WTC11 (cell line): ENCODE measurements around the gene TBX2. TPM values are rescaled to one million over a fixed set of nuclear protein-coding genes. Genes with fewer than 3 reads are reported as not detected.

Experiments
- ATAC-seq: fragments of 200-7000 bp; cut with Tn5 transposase; 2 replicates; pipeline ENCODE4 v1.10.0; 2021; ENCODE audit warnings: mild to moderate bottlenecking, moderate library complexity
- CTCF ChIA-PET: fragments of 300-600 bp; sonication (Branson Sonifier 250); formaldehyde crosslinking; loops from one replicate; lab custom pipeline; 2021; ENCODE audit warnings: antibody characterized with exemption; lab: Charles Lee
- POLR2A ChIA-PET: fragments of 350-600 bp; sonication (Branson Sonifier 250); formaldehyde crosslinking; loops from one replicate; lab custom pipeline; 2021; ENCODE audit warnings: antibody characterized with exemption; lab: Charles Lee
- DNase-seq: peaks from one replicate; pipeline ENCODE4 v3.0.0; 2021; ENCODE audit warnings: low spot score
- H3K27ac Mint-ChIP-seq: 2 replicates; pipeline ENCODE4 v1.8.0; 2021; ENCODE audit warnings: mixed read lengths
- H3K27me3 Mint-ChIP-seq: 2 replicates; pipeline ENCODE4 v1.8.0; 2021; ENCODE audit warnings: low read depth, mild to moderate bottlenecking, moderate library complexity, mixed read lengths
- H3K36me3 Mint-ChIP-seq: 2 replicates; pipeline ENCODE4 v1.8.0; 2021; ENCODE audit warnings: mixed read lengths
- H3K4me1 Mint-ChIP-seq: 2 replicates; pipeline ENCODE4 v1.8.0; 2022; ENCODE audit warnings: mixed read lengths
- H3K4me3 Mint-ChIP-seq: 2 replicates; pipeline ENCODE4 v1.8.0; 2021; ENCODE audit warnings: mild to moderate bottlenecking, moderate library complexity, mixed read lengths
- H3K9me3 Mint-ChIP-seq: 2 replicates; pipeline ENCODE4 v1.8.0; 2021; ENCODE audit warnings: mixed read lengths
- CREB1 ChIP-seq: sonication (generic); formaldehyde crosslinking; IDR thresholded peaks from 2 replicates; pipeline ENCODE4 v1.8.0; 2023; ENCODE audit warnings: mild to moderate bottlenecking, missing genetic modification reagents
- CREM ChIP-seq: sonication (generic); formaldehyde crosslinking; IDR thresholded peaks from 2 replicates; pipeline ENCODE4 v1.8.1; 2022; ENCODE audit warnings: mild to moderate bottlenecking, missing genetic modification reagents, moderate library complexity
- E2F1 ChIP-seq: sonication (generic); formaldehyde crosslinking; IDR thresholded peaks from 2 replicates; pipeline ENCODE4 v1.8.0; 2022; ENCODE audit warnings: mild to moderate bottlenecking, missing genetic modification reagents
- JAZF1 ChIP-seq: fragments of 250-450 bp; sonication (Bioruptor Pico); IDR thresholded peaks from 2 replicates; pipeline ENCODE4 v1.9.0; 2021; ENCODE audit warnings: moderate library complexity, mild to moderate bottlenecking, inconsistent platforms
- OVOL2 ChIP-seq: fragments of 250-450 bp; sonication (Bioruptor Pico); IDR thresholded peaks from 2 replicates; pipeline ENCODE4 v1.9.0; 2021; ENCODE audit warnings: mild to moderate bottlenecking, borderline replicate concordance
- SMAD3 ChIP-seq: sonication (generic); formaldehyde crosslinking; IDR thresholded peaks from 2 replicates; pipeline ENCODE4 v1.8.0; 2022; ENCODE audit warnings: missing genetic modification reagents, mild to moderate bottlenecking, borderline replicate concordance
- TCF7 ChIP-seq: sonication (generic); formaldehyde crosslinking; IDR thresholded peaks from 2 replicates; pipeline ENCODE4 v1.8.0; 2022; ENCODE audit warnings: mild to moderate bottlenecking, low read depth, missing genetic modification reagents, moderate library complexity
- ZBTB21 ChIP-seq: sonication (generic); formaldehyde crosslinking; IDR thresholded peaks from 2 replicates; pipeline ENCODE4 v1.8.1; 2023; ENCODE audit warnings: mild to moderate bottlenecking, missing genetic modification reagents, borderline replicate concordance
- ZNF396 ChIP-seq: fragments of 250-450 bp; sonication (Bioruptor Pico); IDR thresholded peaks from 2 replicates; pipeline ENCODE4 v1.8.0; 2021; ENCODE audit warnings: mild to moderate bottlenecking, moderate library complexity, borderline replicate concordance
- ZNF423 ChIP-seq: fragments of 250-450 bp; sonication (Bioruptor Pico); IDR thresholded peaks from 2 replicates; pipeline ENCODE4 v2.1.2; 2022; ENCODE audit warnings: mild to moderate bottlenecking, moderate library complexity
- ZNF425 ChIP-seq: fragments of 250-450 bp; sonication (Bioruptor Pico); conservative IDR thresholded peaks from 2 replicates; pipeline ENCODE4 v1.9.0; 2021; ENCODE audit warnings: mild to moderate bottlenecking
- total RNA-seq: library from RNA; stranded (reverse); gene quantifications from 3 replicates; pipeline ENCODE4 v1.2.3, GENCODE V29; 2021
- TF ChIP-seq, protein P1 (sequence below): sonication (generic); formaldehyde crosslinking; IDR thresholded peaks from 2 replicates; pipeline ENCODE4 v1.8.1; 2023; ENCODE audit warnings: mild to moderate bottlenecking, moderate library complexity, missing genetic modification reagents
- TF ChIP-seq, protein P2 (sequence below): sonication (generic); formaldehyde crosslinking; IDR thresholded peaks from 2 replicates; pipeline ENCODE4 v1.8.0; 2023; ENCODE audit warnings: missing genetic modification reagents, mild to moderate bottlenecking, borderline replicate concordance
- TF ChIP-seq, protein P3 (sequence below): sonication (generic); formaldehyde crosslinking; IDR thresholded peaks from 2 replicates; pipeline ENCODE4 v1.8.1; 2022; ENCODE audit warnings: low read depth, mild to moderate bottlenecking, moderate library complexity, missing genetic modification reagents, borderline replicate concordance
- TF ChIP-seq, protein P4 (sequence below): fragments of 250-450 bp; sonication (Bioruptor Pico); IDR thresholded peaks from 2 replicates; pipeline ENCODE4 v1.9.0; 2021; ENCODE audit warnings: mild to moderate bottlenecking

Gene TBX2
- total RNA-seq, 1 experiment from 2014 or later, result 0.09 TPM

DNA sequence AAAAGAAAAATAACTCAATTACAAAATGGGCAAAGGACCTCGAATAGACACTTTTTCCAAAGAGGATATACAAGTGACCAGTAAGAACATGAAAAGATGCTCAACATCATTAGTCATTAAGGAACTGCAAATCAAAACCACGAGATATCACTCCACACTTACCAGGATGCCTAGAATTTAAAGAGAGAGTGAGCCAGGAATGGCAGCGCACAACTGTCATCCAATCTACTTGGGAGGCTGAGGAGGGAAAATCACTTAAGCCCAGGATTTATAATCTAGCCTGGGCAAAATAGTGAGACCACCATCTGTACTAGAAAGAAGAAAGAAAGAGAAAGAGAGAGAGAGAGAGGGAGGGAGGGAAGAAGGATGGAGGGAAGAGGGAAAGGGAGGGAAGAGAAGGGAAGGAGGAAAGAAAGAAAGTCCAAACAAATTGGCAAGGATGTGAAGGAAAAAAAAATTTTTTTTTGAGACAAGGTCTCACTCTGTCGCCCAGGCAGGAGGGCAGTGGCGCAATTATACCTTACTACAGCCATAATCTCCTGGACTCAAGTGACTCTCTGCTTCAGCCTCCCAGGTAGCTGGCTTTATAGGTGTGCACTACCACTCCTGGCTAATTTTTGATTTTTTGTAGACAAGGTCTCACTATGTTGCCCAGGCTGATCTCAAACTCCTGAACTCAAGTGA is 22.6 kb downstream of the TBX2 start:
- no peaks in the 10 kb centered on the region for H3K36me3 Mint-ChIP-seq
- H3K9me3 Mint-ChIP-seq, result no peaks in the 10 kb centered on the region
- no peak overlapping the region for H3K27ac Mint-ChIP-seq
- DNase-seq, result no peak
- H3K27me3 Mint-ChIP-seq, result peaks cover 26% of the 10 kb centered on the region
- POLR2A ChIA-PET, result no interaction called here
- CTCF ChIA-PET, result no interaction called here
- no peak overlapping the region for H3K4me3 Mint-ChIP-seq
- ATAC-seq, result no peak
- H3K4me1 Mint-ChIP-seq, result peaks cover 7% of the 10 kb centered on the region
- no peak for TF ChIP-seq ZNF396 (CRISPR knock-in tag)
- no peak for TF ChIP-seq TCF7
- TF ChIP-seq E2F1, result no peak
- TF ChIP-seq, protein P1, sequence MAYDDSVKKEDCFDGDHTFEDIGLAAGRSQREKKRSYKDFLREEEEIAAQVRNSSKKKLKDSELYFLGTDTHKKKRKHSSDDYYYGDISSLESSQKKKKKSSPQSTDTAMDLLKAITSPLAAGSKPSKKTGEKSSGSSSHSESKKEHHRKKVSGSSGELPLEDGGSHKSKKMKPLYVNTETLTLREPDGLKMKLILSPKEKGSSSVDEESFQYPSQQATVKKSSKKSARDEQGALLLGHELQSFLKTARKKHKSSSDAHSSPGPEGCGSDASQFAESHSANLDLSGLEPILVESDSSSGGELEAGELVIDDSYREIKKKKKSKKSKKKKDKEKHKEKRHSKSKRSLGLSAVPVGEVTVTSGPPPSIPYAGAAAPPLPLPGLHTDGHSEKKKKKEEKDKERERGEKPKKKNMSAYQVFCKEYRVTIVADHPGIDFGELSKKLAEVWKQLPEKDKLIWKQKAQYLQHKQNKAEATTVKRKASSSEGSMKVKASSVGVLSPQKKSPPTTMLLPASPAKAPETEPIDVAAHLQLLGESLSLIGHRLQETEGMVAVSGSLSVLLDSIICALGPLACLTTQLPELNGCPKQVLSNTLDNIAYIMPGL (CRISPR knock-in tag), result no peak
- no peak for TF ChIP-seq ZNF423
- TF ChIP-seq JAZF1 (CRISPR knock-in tag), result no peak
- TF ChIP-seq, protein P2, sequence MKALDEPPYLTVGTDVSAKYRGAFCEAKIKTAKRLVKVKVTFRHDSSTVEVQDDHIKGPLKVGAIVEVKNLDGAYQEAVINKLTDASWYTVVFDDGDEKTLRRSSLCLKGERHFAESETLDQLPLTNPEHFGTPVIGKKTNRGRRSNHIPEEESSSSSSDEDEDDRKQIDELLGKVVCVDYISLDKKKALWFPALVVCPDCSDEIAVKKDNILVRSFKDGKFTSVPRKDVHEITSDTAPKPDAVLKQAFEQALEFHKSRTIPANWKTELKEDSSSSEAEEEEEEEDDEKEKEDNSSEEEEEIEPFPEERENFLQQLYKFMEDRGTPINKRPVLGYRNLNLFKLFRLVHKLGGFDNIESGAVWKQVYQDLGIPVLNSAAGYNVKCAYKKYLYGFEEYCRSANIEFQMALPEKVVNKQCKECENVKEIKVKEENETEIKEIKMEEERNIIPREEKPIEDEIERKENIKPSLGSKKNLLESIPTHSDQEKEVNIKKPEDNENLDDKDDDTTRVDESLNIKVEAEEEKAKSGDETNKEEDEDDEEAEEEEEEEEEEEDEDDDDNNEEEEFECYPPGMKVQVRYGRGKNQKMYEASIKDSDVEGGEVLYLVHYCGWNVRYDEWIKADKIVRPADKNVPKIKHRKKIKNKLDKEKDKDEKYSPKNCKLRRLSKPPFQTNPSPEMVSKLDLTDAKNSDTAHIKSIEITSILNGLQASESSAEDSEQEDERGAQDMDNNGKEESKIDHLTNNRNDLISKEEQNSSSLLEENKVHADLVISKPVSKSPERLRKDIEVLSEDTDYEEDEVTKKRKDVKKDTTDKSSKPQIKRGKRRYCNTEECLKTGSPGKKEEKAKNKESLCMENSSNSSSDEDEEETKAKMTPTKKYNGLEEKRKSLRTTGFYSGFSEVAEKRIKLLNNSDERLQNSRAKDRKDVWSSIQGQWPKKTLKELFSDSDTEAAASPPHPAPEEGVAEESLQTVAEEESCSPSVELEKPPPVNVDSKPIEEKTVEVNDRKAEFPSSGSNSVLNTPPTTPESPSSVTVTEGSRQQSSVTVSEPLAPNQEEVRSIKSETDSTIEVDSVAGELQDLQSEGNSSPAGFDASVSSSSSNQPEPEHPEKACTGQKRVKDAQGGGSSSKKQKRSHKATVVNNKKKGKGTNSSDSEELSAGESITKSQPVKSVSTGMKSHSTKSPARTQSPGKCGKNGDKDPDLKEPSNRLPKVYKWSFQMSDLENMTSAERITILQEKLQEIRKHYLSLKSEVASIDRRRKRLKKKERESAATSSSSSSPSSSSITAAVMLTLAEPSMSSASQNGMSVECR, result no peak
- TF ChIP-seq, all 79 proteins: peak for 0

GRCh38 chr17:61422869-61423268 is 23.2 kb downstream of the TBX2 start:
- no peaks in the 10 kb centered on the region for H3K36me3 Mint-ChIP-seq
- DNase-seq, result no peak
- peaks cover 22% of the 10 kb centered on the region for H3K27me3 Mint-ChIP-seq
- no peaks in the 10 kb centered on the region for H3K9me3 Mint-ChIP-seq
- TF ChIP-seq ZNF423 (no peak), OVOL2 (CRISPR knock-in tag) (no peak), SMAD3 (CRISPR knock-in tag) (no peak), CREB1 (CRISPR knock-in tag) (no peak), ZNF425 (no peak), CREM (CRISPR knock-in tag) (no peak), ZBTB21 (CRISPR knock-in tag) (no peak)
- TF ChIP-seq, protein P3, sequence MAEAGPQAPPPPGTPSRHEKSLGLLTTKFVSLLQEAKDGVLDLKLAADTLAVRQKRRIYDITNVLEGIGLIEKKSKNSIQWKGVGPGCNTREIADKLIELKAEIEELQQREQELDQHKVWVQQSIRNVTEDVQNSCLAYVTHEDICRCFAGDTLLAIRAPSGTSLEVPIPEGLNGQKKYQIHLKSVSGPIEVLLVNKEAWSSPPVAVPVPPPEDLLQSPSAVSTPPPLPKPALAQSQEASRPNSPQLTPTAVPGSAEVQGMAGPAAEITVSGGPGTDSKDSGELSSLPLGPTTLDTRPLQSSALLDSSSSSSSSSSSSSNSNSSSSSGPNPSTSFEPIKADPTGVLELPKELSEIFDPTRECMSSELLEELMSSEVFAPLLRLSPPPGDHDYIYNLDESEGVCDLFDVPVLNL, result no peak
- TF ChIP-seq, protein P4, sequence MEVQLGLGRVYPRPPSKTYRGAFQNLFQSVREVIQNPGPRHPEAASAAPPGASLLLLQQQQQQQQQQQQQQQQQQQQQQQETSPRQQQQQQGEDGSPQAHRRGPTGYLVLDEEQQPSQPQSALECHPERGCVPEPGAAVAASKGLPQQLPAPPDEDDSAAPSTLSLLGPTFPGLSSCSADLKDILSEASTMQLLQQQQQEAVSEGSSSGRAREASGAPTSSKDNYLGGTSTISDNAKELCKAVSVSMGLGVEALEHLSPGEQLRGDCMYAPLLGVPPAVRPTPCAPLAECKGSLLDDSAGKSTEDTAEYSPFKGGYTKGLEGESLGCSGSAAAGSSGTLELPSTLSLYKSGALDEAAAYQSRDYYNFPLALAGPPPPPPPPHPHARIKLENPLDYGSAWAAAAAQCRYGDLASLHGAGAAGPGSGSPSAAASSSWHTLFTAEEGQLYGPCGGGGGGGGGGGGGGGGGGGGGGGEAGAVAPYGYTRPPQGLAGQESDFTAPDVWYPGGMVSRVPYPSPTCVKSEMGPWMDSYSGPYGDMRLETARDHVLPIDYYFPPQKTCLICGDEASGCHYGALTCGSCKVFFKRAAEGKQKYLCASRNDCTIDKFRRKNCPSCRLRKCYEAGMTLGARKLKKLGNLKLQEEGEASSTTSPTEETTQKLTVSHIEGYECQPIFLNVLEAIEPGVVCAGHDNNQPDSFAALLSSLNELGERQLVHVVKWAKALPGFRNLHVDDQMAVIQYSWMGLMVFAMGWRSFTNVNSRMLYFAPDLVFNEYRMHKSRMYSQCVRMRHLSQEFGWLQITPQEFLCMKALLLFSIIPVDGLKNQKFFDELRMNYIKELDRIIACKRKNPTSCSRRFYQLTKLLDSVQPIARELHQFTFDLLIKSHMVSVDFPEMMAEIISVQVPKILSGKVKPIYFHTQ (CRISPR knock-in tag), result no peak
- no peak overlapping the region for H3K27ac Mint-ChIP-seq
- no peak overlapping the region for H3K4me3 Mint-ChIP-seq
- no peak for ATAC-seq
- ChIA-PET POLR2A (no interaction called here), CTCF (no interaction called here)
- H3K4me1 Mint-ChIP-seq, result peaks cover 7% of the 10 kb centered on the region
